Measurements from ENCODE around the gene RGS12.

GRCh38 chr4:3321295-3321889 is 28.6 kb downstream of the RGS12 start:
- TF ChIP-seq CTCF (IDR thresholded peaks at IDR 0.05; ENCODE audit: insufficient read depth, low read length) (no peak), SPI1 (IDR thresholded peaks at IDR 0.05; ENCODE audit: borderline replicate concordance, low read depth) (no peak)
